Measurements from ENCODE around the gene C1orf210. TPM values are rescaled to one million over a fixed set of nuclear protein-coding genes. Genes with fewer than 3 reads are reported as not detected.
A peak's percentile ranks its signal among the peaks of the same experiment; 100 is the strongest.

Gene C1orf210
- not detected in 2 replicates for total RNA-seq

DNA sequence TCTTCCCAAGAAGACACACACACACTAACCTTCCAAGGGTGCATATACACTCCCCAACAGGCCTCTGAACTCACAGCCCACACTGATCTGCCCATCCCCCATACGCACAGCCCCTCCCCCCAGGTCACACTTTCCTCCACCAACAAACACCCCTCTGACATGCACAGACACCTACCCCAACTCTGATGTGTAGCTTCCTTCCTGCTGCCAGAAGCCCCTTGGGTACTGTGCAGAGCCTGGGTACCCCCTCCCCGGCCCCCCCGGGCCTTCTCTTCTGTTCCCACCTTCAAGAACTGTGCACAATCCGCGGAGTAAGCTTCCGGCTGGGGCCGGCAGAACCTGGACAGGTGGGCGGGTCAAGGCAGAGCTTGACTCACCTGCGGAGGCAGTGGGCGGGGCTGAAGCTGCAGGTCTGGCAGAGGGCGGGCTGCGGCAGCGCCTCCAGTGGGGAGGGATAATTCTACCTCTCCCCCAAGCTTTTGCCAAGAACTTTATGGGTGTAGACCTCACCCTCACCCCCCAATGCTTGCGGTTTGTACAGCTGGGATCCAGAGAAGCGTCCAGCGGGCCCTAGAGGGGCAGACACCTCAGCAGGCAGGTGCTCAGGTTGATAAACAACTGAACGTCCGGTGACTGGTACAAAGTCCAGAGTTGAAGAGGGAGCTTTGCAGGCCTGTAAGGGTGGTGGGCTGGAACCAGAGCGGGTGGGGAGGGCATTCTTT lies at the start of gene C1orf210:
Gene C1orf210 (minus strand): TSS at position 313 of the 722 bp plus-strand sequence. CDS start 2,311 bp downstream, outside the sequence.
- no peaks in the 10 kb centered on the region for H3K4me1 Mint-ChIP-seq
- no peaks in the 10 kb centered on the region for H3K9me3 Mint-ChIP-seq
- no peaks in the 10 kb centered on the region for H3K36me3 Mint-ChIP-seq (ENCODE audit: low read depth)
- H3K4me3 Mint-ChIP-seq = no peak within 1 kb of the TSS
- peaks cover 14% of the 10 kb centered on the region for H3K27me3 Mint-ChIP-seq
- no peak for DNase-seq
- H3K27ac Mint-ChIP-seq = no peak within 1 kb of the TSS
- intact Hi-C loops (cut with micrococcal nuclease) = no loop called here

DNA sequence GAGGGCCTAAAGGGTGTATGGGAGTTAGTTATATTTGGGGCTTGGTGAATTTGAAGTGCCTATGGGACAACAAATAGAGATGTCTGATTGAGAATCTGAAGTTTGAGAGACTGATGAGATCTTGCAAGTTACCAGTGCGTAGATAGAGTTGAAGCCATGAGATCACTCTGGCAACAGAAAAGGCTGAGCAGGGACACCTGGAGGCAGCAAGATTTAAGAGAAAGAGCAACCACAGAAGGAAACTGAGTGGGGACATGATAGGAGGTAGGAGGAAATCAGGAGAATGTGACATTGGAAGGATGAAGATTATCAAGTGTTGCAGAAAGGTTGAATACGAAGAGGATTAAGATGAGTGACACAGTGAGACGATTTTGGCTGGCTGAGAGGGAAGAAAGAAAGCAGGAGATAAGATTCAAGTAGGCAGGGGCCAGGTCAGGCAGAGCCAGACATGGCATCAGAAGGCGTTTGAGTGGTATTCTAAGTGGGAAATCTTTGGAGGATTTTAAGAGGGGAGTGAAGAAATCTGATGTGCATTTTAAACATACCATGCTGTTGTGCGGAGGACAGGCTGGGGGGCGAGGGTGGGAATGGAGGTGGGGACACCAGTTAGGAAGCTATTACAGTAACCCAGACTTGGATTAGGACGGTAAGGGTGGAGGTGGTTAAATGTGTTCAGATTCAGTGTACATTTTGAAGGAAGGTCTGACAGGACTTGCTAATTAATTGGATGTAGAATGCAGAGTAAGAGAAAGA lies 49.2 kb upstream of the C1orf210 start:
- DNase-seq = no peak
- H3K27me3 Mint-ChIP-seq = no peaks in the 10 kb centered on the region
- H3K4me3 Mint-ChIP-seq = no peak overlapping the region
- H3K36me3 Mint-ChIP-seq (ENCODE audit: low read depth) = no peaks in the 10 kb centered on the region
- intact Hi-C loops (cut with micrococcal nuclease) = loop anchor here (5.0 to 10.0 kb wide), 2 partner anchors 37 to 490 kb away; partner anchors contain the start of gene ZNF691
- H3K9me3 Mint-ChIP-seq = peaks cover 3% of the 10 kb centered on the region
- H3K4me1 Mint-ChIP-seq = peaks cover 13% of the 10 kb centered on the region
- H3K27ac Mint-ChIP-seq = peak overlapping the region; percentile 8

DNA sequence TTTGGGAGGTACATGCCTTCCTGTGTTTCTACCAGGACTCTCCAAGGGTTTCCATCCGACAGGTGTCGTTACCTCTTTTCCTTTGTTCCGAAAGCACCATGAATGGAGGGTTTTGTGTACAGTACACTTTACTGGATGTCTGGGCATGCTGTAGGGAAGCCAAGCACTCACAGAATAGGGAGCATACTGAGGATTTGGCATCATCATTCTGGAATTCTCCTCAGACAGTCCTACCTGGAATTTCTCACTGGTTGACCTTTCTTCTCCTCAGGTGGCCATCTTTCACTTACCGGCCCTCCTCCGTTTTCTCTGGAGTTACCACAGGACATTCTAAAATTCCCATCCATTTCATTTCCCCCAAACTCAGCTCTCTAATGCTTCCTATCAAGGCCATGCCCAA lies 46.3 kb upstream of the C1orf210 start:
- H3K4me3 Mint-ChIP-seq = no peak overlapping the region
- DNase-seq = no peak
- H3K9me3 Mint-ChIP-seq = peaks cover 8% of the 10 kb centered on the region

DNA sequence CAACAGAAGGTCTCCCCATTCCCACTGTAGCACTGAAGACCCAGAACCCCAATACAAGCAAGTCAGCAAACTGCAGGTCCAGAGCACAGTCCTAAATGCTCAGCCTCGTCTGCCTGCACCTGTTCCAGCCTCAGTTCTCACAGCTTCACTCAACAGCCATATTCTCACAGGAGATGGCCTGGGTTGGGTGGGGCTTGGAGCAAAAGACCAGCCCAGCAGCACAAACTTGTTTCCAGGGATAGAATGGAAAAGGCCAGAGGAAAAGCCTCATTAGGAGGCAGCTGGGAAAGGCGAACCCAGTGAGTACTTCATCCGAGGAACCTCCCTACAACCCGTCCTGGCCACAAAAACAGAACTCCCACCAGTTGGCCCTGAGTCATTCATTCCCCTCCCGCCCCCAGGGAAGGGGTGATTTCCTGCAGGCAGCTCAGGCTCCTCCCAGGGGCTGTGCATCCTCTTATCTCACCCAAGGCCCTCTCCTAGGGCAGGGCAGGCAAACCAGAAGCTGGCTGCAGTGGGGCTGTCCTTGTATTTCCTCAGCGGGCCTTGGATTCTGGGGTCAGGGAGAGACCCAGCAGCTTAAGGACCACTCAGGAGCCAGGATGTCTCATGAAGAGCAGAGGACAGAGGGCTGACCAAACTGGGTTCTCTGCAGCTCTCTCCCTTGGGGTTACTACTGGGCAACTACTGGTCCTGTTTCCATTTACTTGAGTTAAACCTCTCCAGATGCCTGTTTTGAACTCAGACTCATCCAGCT lies 44.8 kb upstream of the C1orf210 start:
- H3K36me3 Mint-ChIP-seq (ENCODE audit: low read depth) = peaks cover 1% of the 10 kb centered on the region
- peaks cover 13% of the 10 kb centered on the region for H3K9me3 Mint-ChIP-seq
- H3K27me3 Mint-ChIP-seq = no peaks in the 10 kb centered on the region
- peak overlapping the region; percentile 84 for H3K27ac Mint-ChIP-seq
- peak overlapping the region; percentile 38 for H3K4me3 Mint-ChIP-seq
- intact Hi-C loops (cut with micrococcal nuclease) = loop anchor here (1.0 to 10.0 kb wide), 3 partner anchors 33 to 485 kb away; partner anchors contain the start of genes ELOVL1 and ZNF691
- peak; percentile 78 for DNase-seq
- H3K4me1 Mint-ChIP-seq = peaks cover 23% of the 10 kb centered on the region

More for the DNA sequence above, 46.3 kb upstream of the C1orf210 start:
- H3K27me3 Mint-ChIP-seq = no peaks in the 10 kb centered on the region
- intact Hi-C loops (cut with micrococcal nuclease) = loop anchor here (5.0 to 10.0 kb wide), 2 partner anchors 34 to 487 kb away; partner anchors contain the start of gene ZNF691
- no peaks in the 10 kb centered on the region for H3K36me3 Mint-ChIP-seq (ENCODE audit: low read depth)
- peak overlapping the region; percentile 22 for H3K27ac Mint-ChIP-seq
- H3K4me1 Mint-ChIP-seq = peaks cover 23% of the 10 kb centered on the region

DNA sequence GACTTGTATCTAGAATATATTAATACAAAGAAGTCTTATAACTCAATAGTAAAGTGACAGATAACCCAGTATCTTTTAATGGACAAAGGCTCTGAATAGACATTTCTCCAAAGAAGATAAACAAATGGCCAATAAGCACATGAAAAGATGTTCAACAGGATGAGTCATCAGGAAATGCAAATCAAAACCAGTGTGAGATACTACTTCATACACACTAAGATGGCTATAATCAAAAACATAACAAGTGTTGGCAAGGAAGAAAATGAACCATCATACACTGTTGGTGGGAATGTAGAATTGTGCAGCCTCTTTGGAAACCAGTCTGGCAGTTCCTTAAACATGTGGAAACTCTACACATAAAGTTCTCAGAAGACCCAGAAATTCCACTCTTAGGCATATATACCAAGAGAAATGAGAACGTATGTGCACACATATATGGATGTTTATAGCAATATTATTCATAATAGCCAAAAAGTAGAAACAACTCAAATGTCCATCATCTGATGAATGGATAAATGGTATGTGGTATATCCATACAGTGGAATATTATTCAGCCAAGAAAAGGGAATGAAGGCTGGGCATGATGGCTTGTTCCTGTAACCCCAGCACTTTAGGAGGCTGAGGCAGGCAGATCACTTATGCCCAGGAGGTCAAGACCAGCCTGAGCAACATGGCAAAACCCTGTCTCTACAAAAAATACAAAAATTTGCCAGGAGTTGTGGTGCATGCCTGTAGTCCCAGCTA lies 42.3 kb upstream of the C1orf210 start:
- Mint-ChIP-seq H3K4me1 (peaks cover 28% of the 10 kb centered on the region), H3K9me3 (peaks cover 19% of the 10 kb centered on the region), H3K36me3 (ENCODE audit: low read depth) (peaks cover 1% of the 10 kb centered on the region), H3K27me3 (no peaks in the 10 kb centered on the region), H3K27ac (no peak overlapping the region), H3K4me3 (no peak overlapping the region)
- no peak for DNase-seq
- intact Hi-C loops (cut with micrococcal nuclease) = no loop called here

DNA sequence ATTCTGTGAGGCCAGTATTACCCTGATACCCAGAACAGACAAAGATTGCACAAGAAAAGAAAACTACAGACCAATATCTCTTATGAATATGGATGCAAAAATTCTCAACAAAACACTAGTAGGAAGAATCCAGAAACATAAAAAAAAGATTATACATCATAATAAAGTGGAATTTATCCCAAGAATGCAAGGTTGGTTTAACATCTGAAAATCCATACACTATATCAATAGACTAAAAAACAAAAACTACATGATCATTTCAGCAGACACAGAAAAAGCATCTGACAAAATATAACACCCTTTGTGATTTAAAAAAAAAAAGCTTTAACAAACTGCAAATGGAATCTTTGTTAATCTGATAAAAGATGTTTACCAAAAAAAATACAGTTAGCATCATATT lies 40.0 kb upstream of the C1orf210 start:
- H3K27ac Mint-ChIP-seq = no peak overlapping the region

DNA sequence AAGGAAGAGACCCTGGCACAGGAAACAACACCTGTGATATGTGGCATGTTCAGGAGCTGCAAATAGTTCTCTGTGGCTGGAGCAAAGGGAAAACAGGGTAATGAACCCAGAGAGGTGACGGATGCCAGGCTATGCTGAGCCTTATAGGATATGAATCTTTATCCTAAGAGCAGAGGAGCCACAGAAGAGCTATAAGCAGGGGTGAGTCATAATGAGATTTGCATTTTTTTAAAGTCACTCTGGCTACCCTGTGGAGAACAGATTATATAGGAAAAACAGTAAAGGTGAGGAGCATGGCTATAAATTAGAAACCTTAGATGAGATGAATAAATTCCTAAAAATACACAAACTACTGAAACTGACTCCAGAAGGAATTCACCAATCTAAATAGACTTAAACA lies 39.4 kb upstream of the C1orf210 start:
- intact Hi-C loops (cut with micrococcal nuclease) = no loop called here
- H3K27me3 Mint-ChIP-seq = no peaks in the 10 kb centered on the region
- H3K36me3 Mint-ChIP-seq (ENCODE audit: low read depth) = peaks cover 1% of the 10 kb centered on the region
- H3K4me1 Mint-ChIP-seq = peaks cover 17% of the 10 kb centered on the region
- no peak for DNase-seq
- H3K9me3 Mint-ChIP-seq = peaks cover 17% of the 10 kb centered on the region
- H3K4me3 Mint-ChIP-seq = no peak overlapping the region
- no peak overlapping the region for H3K27ac Mint-ChIP-seq

More for the DNA sequence above, 40.0 kb upstream of the C1orf210 start:
- intact Hi-C loops (cut with micrococcal nuclease) = no loop called here
- H3K36me3 Mint-ChIP-seq (ENCODE audit: low read depth) = peaks cover 1% of the 10 kb centered on the region
- H3K27me3 Mint-ChIP-seq = no peaks in the 10 kb centered on the region
- peaks cover 19% of the 10 kb centered on the region for H3K9me3 Mint-ChIP-seq
- no peak overlapping the region for H3K4me3 Mint-ChIP-seq
- peaks cover 22% of the 10 kb centered on the region for H3K4me1 Mint-ChIP-seq
- no peak for DNase-seq

DNA sequence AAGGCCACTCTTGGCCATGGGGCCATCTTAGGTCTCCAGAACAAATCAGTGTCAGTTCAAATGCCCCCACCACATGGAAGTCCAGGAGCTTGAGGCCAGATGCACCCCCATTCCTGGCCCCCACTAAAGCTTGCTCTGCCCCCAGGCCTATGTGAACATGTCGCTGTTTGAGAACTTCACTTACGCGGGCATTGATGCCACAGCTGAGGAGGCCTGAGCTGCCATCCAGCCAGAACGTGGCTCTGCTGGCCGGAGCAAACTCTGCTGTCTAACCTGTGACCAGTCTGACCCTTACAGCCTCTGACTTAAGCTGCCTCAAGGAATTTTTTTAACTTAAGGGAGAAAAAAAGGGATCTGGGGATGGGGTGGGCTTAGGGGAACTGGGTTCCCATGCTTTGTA lies 37.1 kb upstream of the C1orf210 start:
- H3K4me3 Mint-ChIP-seq = no peak overlapping the region
- no peak for DNase-seq
- H3K4me1 Mint-ChIP-seq = peaks cover 18% of the 10 kb centered on the region
- H3K36me3 Mint-ChIP-seq (ENCODE audit: low read depth) = peaks cover 1% of the 10 kb centered on the region
- no peak overlapping the region for H3K27ac Mint-ChIP-seq
- intact Hi-C loops (cut with micrococcal nuclease) = no loop called here
- peaks cover 11% of the 10 kb centered on the region for H3K9me3 Mint-ChIP-seq
- H3K27me3 Mint-ChIP-seq = no peaks in the 10 kb centered on the region

DNA sequence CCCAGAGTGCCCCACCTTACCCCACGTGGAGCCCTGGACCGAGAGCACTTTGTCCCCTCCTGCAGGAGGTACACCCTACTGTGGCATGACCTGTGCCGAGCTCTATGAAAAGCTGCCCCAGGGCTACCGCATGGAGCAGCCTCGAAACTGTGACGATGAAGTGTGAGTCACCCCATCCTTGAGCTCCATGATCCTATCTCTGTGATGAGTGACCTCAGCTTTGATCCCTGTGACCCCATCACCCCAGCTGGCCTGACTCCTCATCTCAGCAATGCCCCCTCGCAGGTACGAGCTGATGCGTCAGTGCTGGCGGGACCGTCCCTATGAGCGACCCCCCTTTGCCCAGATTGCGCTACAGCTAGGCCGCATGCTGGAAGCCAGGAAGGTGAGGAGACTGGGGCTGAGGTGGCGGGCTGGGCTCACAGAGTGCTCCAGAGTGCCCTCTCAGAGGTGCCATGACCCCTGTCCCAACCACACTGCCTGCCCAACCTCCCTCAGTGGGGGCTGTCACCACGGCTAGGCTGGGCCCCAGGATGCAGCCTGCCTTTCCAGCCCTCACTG lies 36.0 kb upstream of the C1orf210 start:
- Mint-ChIP-seq H3K9me3 (peaks cover 11% of the 10 kb centered on the region), H3K4me3 (no peak overlapping the region), H3K4me1 (peaks cover 12% of the 10 kb centered on the region), H3K27ac (no peak overlapping the region), H3K27me3 (no peaks in the 10 kb centered on the region), H3K36me3 (ENCODE audit: low read depth) (peaks cover 1% of the 10 kb centered on the region)
- DNase-seq = no peak
- intact Hi-C loops (cut with micrococcal nuclease) = no loop called here

DNA sequence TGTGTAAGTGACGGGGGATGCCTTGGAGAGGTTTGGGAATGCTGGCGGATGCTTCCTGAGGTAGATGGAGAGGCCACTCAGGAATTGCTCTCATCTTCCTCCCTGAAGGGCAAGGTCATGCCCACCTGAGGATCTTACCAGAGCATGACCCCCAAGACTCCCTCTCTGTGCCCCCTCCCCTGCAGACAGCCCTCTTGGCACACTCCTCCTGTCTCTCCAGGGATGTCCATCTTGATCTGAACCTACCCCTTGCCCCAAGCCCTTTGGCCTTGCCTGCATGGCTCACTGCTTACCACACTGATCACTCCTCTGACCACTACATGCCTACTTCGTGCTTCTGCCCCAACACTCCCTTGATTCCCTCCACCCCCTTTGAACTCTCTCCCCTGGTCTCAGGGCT lies 34.4 kb upstream of the C1orf210 start:
- intact Hi-C loops (cut with micrococcal nuclease) = no loop called here
- H3K9me3 Mint-ChIP-seq = peaks cover 2% of the 10 kb centered on the region
- no peaks in the 10 kb centered on the region for H3K36me3 Mint-ChIP-seq (ENCODE audit: low read depth)

DNA sequence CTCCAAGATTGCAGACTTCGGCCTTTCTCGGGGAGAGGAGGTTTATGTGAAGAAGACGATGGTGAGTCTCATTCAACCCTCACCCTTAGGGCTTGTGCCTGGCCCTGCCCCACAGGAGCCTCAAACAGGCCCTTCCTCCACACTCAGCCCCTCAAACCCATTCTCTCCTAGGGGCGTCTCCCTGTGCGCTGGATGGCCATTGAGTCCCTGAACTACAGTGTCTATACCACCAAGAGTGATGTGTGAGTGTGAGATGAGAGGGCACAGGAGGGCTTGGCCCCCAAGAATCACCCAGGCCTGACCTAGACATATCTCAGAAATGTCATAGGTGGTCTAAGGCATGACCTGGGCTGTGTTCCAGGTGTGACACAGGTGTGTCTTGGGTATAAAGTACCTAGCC lies 33.9 kb upstream of the C1orf210 start:
- Mint-ChIP-seq H3K27me3 (no peaks in the 10 kb centered on the region), H3K9me3 (no peaks in the 10 kb centered on the region), H3K36me3 (ENCODE audit: low read depth) (no peaks in the 10 kb centered on the region), H3K4me3 (no peak overlapping the region), H3K4me1 (peaks cover 7% of the 10 kb centered on the region), H3K27ac (no peak overlapping the region)
- no peak for DNase-seq
- intact Hi-C loops (cut with micrococcal nuclease) = no loop called here

More for the DNA sequence above, 34.4 kb upstream of the C1orf210 start:
- H3K4me3 Mint-ChIP-seq = no peak overlapping the region
- H3K4me1 Mint-ChIP-seq = peaks cover 10% of the 10 kb centered on the region
- no peak for DNase-seq
- H3K27me3 Mint-ChIP-seq = no peaks in the 10 kb centered on the region
- H3K27ac Mint-ChIP-seq = no peak overlapping the region

DNA sequence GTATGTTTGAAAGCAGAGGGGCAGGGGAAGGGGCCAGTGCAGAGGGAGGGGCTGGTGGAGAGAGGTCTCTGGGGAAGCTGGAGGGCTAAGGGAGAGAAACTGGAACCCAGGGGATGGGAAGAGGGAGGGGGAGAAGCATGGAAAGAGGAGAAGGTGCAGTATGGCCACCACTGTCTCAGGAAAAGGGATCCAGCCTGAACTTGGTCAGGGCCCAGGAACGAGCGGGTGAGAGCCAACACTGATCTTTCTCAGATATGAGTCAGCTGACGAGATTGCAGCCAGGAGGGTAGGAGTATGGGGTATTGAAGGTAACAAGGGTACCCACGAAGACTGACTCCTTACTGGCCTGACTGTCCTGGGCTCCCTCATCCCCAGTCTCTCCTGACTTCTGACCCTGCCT lies 33.5 kb upstream of the C1orf210 start:
- no peak for DNase-seq
- no peak overlapping the region for H3K27ac Mint-ChIP-seq
- no peak overlapping the region for H3K4me3 Mint-ChIP-seq
- H3K9me3 Mint-ChIP-seq = no peaks in the 10 kb centered on the region
- intact Hi-C loops (cut with micrococcal nuclease) = no loop called here
- no peaks in the 10 kb centered on the region for H3K36me3 Mint-ChIP-seq (ENCODE audit: low read depth)
- H3K27me3 Mint-ChIP-seq = no peaks in the 10 kb centered on the region
- H3K4me1 Mint-ChIP-seq = peaks cover 7% of the 10 kb centered on the region

All from activated CD4-positive, alpha-beta T cell treated with anti-CD3 and anti-CD28 coated beads, Interleukin-2, amount 10 ng/mL, durations not matched to agents 24 days and 14 days (primary cell).